Measurements from ENCODE around the gene SRRM5.
"Not testable (repeated sequence)": the region's sequence is repeated elsewhere in the genome, so short reads cannot be mapped to it uniquely, and the experiment has no call there.

Gene SRRM5

DNA sequence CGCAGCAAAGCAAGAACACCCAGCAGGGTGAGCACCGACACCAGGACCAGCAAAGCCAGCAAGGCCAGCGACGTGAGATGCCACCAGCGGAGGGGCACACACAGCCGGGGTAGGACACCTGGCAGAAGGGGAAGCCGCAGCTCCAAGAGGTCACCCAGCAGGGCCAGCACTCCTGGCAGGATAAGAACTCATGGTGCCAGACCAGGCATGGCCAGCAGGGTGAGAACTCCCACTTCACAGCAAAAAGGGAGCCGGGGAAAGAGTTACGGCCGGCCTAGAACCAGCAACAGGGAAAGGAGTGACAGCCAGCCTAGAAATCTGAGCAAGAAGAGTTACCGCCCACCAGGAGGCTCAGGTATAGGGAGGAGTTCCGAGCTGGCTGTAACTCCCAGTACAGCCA, 486 bp downstream of the SRRM5 start:
- DNase-seq (ENCODE audit: low read depth, low spot score), result no peak

- DNase-seq (ENCODE audit: low read depth, low spot score), result no peak
Observed at GRCh38 chr19:43616306-43616705, 4.4 kb downstream of the SRRM5 start.

DNA sequence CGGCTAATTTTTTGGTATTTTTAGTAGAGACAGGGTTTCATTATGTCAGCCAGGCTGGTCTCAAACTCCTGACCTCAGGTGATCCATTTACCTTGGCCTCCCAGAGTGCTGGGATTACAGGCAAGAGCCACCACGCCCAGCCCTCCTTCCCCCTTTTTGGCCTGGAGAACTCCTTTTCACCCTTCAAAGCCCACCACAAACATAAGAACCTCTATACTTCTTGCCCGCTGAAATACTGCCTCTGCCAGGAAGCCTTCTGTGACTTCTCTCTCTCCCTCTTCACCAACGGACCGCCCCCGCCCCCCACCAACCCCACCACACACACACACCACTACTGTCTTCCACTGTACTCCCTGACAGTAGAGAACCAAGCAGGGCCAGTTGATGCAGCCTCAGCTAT, 5.1 kb downstream of the SRRM5 start:
- DNase-seq (ENCODE audit: low read depth, low spot score), result no peak

- DNase-seq (ENCODE audit: low read depth, low spot score), result no peak
Observed at GRCh38 chr19:43618921-43619261, 7.0 kb downstream of the SRRM5 start.

DNA sequence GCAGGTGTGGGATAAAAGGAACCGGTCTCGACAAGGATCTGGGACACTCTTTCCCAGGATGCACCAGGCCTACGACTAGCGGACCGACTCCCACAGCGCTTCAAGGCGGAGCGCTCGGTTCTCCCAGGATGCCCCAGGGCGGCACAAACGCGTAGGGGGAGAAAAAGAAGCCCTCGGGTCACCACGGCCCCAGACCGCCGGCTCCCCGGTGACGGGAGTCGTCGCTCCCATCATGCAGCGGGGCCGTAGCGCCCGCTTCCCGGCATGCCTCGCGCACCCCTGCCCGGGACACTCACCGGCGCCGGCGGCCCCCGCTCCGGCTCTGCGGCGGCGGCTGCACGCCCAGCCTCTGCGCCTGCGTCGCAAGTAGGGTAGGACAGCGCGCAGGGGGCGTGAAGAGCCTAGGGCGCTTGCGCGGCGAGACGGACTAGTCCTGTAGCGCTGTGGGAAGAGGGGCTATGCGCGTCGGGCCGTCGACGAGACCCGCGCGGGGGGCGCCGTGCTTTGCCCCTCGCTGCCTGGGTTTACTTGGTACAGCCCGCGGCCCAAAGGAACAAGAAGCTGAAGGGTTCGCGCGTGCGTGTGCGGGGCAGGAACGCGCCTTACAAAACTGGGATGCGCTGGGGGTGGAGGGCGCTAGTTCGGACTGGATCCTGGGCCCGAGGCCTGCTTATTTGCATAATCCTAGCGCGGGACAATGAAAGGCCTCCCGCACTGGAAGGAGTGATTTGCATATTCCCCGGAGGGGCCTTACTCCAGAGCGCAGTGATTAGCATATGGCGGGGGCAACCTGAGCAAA, 7.6 kb downstream of the SRRM5 start, which contains the start of gene ZNF428:
Gene ZNF428, minus strand, starts transcription at position 368 of the 799 bp plus-strand sequence. CDS start 5,325 bp downstream, outside the sequence.
- DNase-seq (ENCODE audit: low read depth, low spot score), result peak; percentile 73

DNA sequence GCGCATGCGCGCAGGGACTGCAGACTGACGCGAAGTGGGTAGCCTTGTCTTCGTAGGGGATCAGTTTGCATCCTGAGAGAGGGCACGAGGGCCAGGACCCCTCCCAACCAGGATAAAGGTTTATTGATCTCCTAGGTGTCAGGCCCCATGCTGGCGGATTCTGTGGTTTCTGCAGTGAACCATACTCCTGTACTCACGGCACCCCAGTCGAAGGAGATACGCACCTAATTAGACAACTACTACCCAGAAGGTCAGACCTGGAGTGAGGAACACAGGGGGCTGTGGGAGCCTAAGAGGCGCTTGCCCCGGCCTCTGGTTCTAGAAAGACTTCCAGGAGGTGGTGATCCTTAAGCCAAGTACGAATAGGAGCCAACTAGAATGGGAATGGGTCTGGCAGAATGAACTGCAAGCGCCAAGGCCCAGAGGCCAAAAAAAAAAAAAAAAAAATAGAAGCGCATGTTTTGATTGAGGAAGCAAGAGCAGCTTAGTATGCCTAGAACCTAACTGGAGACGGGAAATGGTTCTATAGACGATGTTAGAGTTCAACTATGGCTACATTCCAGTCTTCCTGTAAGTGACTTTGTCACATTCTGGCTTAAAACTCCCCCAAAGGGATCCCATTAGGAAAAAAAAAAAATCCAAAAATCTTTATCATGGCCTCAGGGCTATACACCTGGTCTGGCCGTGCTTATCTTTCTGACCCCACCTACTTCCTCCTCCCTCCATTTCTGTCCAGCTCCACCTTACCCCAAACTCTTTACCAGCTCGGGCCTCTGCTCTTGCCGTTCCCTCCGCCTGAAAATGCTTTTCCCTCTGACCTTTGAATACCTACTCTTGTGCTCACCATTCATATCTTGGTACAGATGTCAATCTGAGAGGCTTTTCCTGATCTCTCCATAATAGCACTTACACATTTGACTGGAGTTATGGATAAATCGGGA, 8.4 kb downstream of the SRRM5 start:
- DNase-seq (ENCODE audit: low read depth, low spot score), result peak; percentile 70

- no peak for DNase-seq (ENCODE audit: low read depth, low spot score)
Observed at GRCh38 chr19:43622070-43622469, 10.2 kb downstream of the SRRM5 start.

- no peak for DNase-seq (ENCODE audit: low read depth, low spot score)
Observed at GRCh38 chr19:43622956-43623355, 11.1 kb downstream of the SRRM5 start.

- no peak for DNase-seq (ENCODE audit: low read depth, low spot score)
Observed at GRCh38 chr19:43623889-43624670, 12.2 kb downstream of the SRRM5 start.

GRCh38 chr19:43624933-43625332, 13.0 kb downstream of the SRRM5 start:
- DNase-seq (ENCODE audit: low read depth, low spot score), result peak; percentile 70

- DNase-seq (ENCODE audit: low read depth, low spot score), result no peak
Observed at GRCh38 chr19:43625918-43626579, 14.2 kb downstream of the SRRM5 start.

DNA sequence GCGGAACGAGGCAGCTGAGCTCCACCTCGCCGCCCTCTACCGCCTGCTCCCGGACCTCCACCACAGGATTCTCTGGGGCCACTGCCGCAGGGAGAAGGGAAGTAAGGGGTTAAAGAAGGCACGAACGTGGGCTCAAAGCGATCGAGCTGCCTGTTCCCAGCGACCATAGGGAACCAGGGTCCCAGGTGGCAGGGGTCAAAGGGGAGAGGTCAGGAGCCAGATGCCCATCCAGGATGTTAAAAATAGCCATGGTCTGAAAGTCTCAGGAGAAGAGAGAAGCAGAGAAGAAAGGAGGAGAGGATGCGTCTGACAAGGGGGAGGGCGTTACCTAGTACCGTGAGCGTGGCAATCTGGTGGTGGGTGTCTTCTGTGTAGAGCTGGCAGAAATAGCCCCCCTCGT, 14.9 kb downstream of the SRRM5 start:
- no peak for DNase-seq (ENCODE audit: low read depth, low spot score)

DNA sequence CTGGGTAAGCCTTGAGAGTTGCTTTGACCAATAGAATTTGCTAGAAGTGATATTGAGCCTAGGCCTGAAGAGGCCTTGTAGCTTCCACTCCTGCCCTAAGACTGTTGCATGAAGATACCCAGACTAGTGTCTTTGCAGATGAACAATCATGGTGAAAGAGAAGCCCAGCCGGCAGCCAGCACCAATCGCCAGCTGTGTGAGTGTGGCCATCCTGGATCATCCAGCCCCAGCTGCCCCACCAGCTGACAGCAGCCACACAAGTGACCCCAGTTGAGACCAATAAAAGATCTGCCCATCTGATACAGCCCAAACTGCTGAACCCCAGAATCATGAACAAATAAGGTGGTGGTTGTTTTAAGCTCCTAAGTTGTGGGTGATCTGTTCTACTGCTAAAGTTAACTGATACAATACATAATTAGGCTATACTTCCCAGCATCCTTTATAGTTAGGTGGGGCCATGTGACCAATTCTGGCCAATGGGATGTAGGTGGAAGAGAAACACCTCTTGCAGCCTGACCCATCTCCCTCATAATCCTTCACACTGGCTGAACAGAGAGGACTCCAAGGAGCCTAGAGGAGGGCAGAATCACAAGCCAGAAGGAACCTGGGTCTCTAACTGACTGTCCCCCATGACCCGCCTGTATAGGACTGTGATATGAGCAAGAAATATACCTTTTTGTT, 16.9 kb downstream of the SRRM5 start:
- DNase-seq (ENCODE audit: low read depth, low spot score), result no peak

DNA sequence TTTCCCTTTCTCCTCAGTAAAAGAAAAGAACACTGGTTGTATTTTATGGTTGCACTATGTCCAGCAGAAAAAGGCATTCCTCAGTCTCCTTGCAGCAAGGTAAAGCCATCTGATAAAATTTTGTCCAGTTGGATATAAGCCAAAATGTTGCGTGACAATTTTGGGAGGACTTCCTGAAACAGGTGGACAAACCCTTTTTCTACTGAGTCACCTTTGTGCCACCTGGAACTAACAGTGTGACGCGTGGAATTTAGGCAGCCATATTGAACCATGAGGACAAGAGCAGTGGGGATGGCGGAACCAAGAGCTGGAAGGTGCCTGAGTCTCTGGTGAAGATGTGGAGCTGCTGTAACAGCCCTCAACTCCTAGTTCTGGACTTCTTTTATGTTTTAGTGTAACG, 19.6 kb downstream of the SRRM5 start:
- DNase-seq (ENCODE audit: low read depth, low spot score), result no peak

- no peak for DNase-seq (ENCODE audit: low read depth, low spot score)
Observed at GRCh38 chr19:43633520-43633919, 21.6 kb downstream of the SRRM5 start.

DNA sequence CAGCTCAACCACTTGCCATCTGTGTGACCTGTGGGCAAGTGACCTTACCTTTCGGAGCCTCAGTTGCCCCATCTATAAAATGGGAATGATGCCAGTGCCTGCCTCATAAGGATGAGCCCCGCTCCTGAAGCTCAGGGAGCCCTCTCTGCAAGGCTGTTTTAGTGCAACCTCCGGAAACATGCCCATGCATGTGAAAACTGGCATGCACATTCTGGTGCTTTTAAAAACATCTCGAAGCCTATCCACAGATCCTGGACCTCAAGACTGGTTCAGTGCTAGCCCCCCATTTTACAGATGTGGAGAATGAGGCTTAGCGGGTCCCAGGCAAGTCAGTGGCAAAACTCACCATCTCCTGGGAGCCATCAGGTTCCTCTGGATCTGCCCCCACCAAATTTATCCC, 22.2 kb downstream of the SRRM5 start:
- no peak for DNase-seq (ENCODE audit: low read depth, low spot score)

DNA sequence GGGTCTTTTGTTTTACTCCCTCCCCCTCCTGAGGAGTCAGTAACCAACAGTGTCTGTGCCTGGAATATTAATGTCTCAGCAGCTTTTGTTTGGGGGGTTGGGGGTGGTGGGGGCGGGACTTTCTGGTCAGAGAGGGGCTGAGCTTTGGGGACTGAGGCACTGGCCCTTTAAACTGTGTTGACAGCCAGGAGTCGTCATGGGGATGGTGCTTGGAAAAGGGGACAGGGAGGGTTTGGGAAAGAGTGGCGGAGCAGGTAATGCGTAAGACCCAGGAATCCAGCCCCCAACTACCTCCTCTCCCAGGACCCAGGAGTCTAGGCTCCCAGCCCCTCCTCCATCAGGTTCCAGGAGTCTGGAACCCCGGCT, 22.6 kb downstream of the SRRM5 start:
- no peak for DNase-seq (ENCODE audit: low read depth, low spot score)

DNA sequence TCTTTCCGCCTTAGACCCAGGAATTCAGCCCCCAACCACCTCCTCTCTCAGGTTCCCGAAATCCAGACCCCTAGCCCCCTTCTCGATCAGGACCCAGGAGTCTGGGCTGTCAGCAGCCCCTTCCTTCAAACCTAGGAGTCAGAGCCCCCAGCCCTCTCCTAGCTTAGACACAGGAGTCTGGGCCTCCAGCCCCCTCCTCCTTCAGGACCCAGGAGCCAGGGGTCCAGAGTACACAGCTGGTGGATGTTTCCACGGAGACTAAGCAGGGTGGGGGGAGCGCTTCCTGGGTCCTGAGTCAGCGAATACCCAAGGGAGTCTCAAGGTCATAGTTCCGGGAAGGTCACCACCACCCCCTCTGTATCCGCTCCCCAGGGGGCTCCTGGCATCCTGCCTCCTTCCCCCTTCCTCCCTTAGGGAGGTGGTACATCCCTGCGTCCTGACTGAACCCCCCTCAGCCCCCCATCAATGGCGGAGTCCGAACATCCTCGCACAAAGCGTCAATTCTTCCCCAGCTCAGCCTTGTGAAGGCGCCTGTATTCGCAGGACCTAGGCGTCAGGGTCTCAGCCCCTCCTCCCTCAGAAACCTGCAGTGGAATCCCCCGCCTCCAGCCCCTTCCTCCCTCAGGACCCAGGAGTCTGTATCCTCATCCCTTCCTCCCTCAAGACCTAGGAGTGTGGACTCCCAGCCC, 23.1 kb downstream of the SRRM5 start:
- DNase-seq (ENCODE audit: low read depth, low spot score), result no peak

- not testable (repeated sequence) for DNase-seq (ENCODE audit: low read depth, low spot score)
Observed at GRCh38 chr19:43635561-43635940, 23.7 kb downstream of the SRRM5 start.

GRCh38 chr19:43636121-43636683, 24.3 kb downstream of the SRRM5 start:
- no peak for DNase-seq (ENCODE audit: low read depth, low spot score)
